A549 treated with AZD2906 at 1 μM for 4 hours (cell line): ENCODE data around the gene IVD. TPM values are rescaled to one million over a fixed set of nuclear protein-coding genes. Genes with fewer than 3 reads are reported as not detected.

Source experiments
- total RNA-seq: library from RNA; stranded (reverse); fragments of 200-300 nt; extraction: Qiagen RNA extraction; gene quantifications from 5 replicates; pipeline ENCODE4 v1.2.3, GENCODE V29; 2022

The IVD gene
- total RNA-seq: 11.1 to 12.9 TPM (median 11.7 TPM) in 5 replicates

DNA sequence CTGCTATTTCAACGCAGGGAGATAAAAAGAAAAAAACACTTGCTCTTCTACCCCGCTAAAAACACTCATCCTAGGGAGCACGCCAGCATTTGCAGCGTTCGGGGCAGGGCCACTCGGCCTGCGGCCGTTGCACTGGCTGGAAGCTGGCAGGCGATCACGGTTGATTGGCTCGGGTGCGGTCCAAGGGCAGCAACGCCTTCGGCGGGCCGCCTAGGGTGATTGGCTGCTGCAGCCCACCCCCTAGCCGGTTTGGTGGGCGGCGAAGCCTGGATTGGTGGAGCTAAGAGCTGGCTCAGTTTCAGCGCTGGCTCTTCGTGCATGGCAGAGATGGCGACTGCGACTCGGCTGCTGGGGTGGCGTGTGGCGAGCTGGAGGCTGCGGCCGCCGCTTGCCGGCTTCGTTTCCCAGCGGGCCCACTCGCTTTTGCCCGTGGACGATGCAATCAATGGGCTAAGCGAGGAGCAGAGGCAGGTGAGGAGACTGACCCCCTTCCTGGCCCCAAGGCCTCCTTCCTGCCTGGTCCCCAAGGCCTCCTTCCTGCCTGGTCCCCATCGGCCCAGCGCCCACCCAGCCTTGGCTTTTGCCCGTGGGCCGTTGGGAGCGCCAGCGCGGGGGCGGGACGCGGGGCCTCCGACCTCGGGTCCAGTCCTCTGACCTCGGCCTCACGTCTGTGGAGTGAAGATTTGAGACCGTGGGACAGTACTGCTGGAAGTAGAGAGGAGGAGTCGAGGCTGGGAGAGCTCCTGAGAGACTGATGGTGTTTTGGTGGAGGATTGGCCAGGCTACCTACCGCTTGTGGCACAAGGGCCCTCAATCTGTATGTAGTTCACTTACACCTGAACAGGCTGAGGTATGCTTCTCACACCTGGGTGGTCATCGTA is at the start of gene IVD:
IVD (plus strand) TSS at position 295 of the 881 bp plus-strand sequence; CDS start at position 328, 33 bp downstream.

DNA sequence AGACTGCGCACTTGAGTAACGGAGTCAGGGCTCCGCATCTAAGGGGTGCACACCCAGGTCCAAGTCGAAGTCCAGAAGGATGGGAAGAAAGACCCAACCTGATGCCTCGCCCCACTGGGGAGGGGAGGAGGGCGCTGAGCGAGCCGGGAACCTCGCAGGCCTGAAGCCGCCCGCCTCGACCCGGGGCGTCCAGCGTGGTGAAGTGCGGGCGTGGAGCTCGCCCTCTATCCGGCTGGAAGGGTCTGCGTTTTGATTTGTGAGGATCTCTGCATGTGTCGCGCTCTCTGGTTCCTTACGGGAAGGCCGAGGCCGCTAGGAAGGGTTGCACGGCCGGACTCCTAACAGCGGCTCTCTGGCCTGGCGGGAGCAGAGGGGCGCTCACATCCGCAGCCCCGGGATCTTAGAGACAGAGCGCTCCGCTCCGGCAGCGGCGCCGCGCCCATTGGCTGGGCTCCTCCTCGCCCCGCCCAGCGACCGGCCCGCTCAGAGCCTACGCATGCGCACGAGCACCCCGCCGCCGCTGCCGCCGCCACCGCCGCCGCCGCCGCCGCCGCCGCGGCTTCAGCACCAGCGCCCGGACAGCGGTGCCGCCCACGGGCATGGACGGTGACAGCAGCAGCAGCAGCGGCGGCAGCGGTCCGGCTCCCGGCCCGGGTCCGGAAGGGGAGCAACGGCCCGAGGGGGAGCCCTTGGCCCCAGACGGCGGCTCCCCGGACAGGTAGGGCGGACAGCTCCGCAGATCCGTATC is 47.7 kb upstream of the IVD start, which contains the start of gene DISP2:
DISP2 (plus strand) TSS at position 497 of the 748 bp plus-strand sequence; CDS start at position 600, 103 bp downstream.

DNA sequence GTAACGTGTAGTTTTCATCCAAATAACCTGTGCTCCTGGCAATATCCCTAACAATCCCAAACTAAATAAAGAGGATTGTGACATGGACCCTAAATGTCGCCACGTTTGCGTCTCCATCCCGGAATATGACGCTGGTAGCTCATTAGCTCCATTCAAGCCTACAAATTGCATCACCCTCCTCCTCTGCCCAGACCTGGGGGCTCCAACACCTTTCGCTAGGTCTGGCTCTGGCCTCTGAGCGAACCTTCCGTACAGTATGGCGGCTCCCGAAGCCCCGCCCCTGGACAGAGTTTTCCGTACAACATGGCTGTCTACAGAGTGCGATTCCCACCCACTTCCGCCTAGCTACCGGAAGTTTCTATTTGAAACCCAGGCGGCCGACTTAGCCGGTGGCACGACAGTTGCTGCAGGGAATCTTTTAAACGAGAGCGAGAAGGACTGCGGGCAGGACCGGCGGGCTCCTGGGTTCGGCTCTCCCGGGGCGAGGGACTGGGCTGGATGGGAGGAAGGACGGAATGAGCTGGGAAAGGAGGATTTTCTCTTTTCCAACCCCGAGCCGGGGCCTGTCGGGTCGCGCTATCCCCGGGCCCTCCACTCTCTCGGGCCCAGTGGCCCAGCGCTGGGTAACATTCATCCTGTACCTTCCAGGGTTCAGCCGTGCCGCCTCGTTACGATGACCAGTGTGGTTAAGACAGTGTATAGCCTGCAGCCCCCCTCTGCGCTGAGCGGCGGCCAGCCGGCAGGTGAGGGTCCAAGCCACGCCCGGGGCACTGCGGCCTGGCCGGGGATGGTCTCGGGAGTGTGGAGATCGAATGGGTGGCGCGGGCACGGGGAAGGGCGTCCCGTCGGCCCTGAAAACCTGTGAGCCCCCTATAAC is 22.8 kb upstream of the IVD start, which contains the start of gene KNSTRN:
KNSTRN (plus strand) TSS at position 142 of the 877 bp plus-strand sequence; CDS start at position 257, 115 bp downstream.

DNA sequence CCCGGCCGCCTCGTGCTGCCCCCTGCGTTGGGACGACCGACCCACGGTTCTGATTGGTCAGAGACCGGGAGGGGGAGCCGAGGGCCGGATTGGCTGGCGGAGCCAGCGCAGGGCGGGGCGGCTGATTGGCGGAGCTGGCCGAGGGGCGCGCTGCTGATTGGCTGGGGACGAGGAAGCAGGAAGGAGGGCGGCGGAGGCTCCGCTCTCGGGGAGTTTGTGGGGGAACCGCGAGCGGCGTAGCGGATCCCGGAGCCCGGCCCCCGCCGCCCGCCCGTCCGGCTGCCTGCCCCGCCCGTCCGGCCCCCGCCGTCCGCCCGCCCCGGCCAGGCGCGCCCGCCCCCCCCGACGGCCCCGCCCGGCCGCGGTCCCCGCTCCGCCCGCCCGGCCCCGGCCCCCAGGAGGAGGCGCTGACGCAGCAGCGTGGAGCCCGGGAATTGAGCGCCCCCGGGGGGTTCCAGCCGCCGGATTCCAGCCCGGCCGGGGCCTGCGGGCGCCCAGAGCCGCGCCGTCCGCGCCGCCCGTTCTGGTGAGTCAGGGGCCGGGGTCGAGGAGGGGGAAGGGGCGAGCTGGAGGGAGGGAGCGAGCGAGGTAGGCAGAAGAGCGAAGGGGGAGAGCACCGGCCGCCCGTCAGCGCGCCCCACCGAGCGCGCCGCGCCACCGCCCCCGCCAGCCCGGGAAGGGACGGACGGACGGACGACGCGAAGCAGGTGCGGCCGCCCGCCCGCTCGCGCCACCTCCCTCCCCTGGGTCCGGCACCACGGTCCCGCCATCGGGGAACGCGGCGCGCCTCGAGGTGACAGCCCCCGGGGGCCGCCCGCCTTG is 35.4 kb downstream of the IVD start, which contains the start of gene BAHD1:
BAHD1 (plus strand) TSS at position 211 of the 822 bp plus-strand sequence. CDS start 17,512 bp downstream, outside the sequence.

DNA sequence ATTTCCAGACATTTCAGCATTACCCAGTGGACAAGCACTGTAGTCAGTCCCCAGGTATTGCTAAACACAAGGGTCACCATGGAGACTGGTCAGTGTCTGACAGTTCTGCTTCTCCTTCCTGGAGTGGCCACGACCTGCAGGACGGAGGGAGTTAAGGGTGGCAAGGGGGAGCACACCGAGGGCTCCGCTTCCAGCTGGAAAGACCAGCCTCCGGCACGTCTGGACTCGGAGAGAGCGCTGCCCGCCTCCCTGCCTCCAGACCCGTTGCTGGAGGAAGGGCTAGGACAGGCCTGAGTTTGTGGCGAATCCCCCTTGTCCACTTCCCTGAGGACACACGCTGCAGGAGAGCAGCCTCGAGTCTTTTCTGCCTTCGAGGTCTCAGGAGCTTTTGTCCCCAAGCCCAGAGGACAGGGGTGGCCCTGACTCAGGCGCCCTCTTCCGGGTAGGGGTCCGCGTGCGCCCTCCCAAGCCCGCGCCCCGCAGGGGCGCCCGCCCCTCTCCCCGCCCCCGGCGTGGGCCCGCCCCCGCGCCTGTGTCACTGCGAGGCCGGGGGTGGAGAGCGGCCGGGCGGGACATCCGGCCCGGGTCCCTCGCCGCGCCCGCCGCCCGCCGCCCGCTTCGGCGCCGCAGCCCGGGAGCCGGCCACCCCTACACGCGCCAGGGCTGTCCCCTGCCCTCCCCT is 65.0 kb downstream of the IVD start, which contains the start of gene CHST14:
CHST14 (plus strand) TSS at position 562 of the 682 bp plus-strand sequence. CDS start 230 bp downstream, outside the sequence.

Other genes starting within 250 kb of the IVD start
- 23.2 to 35.7 TPM (median 26.7 TPM) in 5 replicates for gene BUB1B, start 244.7 kb upstream of the IVD start, total RNA-seq
- 0.21 to 0.46 TPM (median 0.29 TPM) in 5 replicates for gene PAK6, start 166.7 kb upstream of the IVD start, total RNA-seq
- 0.24 to 0.43 TPM (median 0.33 TPM) in 5 replicates for gene ANKRD63, start 122.7 kb upstream of the IVD start, total RNA-seq
- 0.38 to 0.97 TPM (median 0.84 TPM) in 5 replicates for gene PLCB2, start 97.9 kb upstream of the IVD start, total RNA-seq
- 5.7 to 7.8 TPM (median 6.6 TPM) in 5 replicates for gene INAFM2, start 82.1 kb upstream of the IVD start, total RNA-seq
- 19.1 to 21.4 TPM (median 20.8 TPM) in 5 replicates for gene CCDC9B, start 64.9 kb upstream of the IVD start, total RNA-seq
- gene PHGR1, start 54.8 kb upstream of the IVD start, total RNA-seq: not detected in 5 replicates
- gene DISP2, start 47.6 kb upstream of the IVD start, total RNA-seq: 1.00 to 2.5 TPM (median 1.8 TPM) in 5 replicates
- 43.0 to 56.5 TPM (median 47.7 TPM) in 5 replicates for gene KNSTRN, start 23.1 kb upstream of the IVD start, total RNA-seq
- 9.8 to 11.7 TPM (median 11.2 TPM) in 5 replicates for gene BAHD1, start 35.2 kb downstream of the IVD start, total RNA-seq
- gene CHST14, start 65.2 kb downstream of the IVD start, total RNA-seq: 12.9 to 20.9 TPM (median 19.1 TPM) in 5 replicates
- gene CCDC32, start 159.2 kb downstream of the IVD start, total RNA-seq: 11.0 to 22.3 TPM (median 13.3 TPM) in 5 replicates
- 12.8 to 17.5 TPM (median 15.8 TPM) in 5 replicates for gene RPUSD2, start 163.5 kb downstream of the IVD start, total RNA-seq
- 5.3 to 8.2 TPM (median 6.1 TPM) in 5 replicates for gene KNL1, start 188.5 kb downstream of the IVD start, total RNA-seq